ENCODE results near the gene RNU1-2.
"Not testable (repeated sequence)": the region's sequence is repeated elsewhere in the genome, so short reads cannot be mapped to it uniquely, and the experiment has no call there.

DNA sequence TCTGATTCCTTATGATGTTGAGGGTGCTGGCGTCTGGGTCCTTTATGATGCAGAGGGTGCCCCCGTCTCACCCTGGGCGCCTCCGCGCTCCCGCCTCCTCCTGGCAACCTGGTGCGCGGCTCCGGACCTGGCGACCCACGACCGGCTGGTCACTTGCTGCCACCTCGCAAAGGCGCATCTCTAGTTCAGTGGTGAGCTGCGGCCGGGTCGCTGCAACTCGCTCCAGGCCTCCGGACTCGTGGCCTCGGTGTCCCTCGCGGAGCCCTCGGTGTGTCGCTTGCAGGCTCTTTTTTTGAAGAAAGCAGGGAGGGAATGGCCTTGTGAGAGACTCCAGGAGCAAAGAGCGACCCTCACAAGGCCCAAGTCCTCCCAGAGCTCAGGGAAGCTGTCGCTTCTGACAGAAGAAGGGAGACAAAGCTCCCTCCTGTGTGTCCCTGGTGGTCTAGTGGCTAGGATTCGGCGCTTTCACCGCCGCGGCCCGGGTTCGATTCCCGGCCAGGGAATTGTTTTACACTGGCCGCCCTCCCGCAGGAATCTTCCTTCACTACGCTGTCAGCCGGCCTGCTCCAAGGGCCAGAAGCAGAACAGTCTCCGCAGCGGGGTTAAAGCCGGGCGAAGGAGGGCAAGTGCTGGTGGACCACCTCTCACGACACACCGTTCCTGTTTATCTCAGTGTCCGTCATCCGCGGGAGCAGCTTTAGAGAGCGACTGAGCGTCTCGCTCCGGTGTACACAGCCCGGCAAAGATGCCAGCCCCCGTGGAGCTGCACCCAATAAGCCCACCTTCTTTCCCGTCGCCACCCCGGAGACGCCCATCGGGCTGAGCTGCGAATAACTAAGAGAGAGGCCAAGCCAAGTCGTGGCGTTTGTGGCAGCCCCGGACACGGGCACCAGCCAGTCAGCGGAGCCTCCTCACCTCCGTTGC is 23.4 kb upstream of the RNU1-2 start:
- TF ChIP-seq, protein P1, sequence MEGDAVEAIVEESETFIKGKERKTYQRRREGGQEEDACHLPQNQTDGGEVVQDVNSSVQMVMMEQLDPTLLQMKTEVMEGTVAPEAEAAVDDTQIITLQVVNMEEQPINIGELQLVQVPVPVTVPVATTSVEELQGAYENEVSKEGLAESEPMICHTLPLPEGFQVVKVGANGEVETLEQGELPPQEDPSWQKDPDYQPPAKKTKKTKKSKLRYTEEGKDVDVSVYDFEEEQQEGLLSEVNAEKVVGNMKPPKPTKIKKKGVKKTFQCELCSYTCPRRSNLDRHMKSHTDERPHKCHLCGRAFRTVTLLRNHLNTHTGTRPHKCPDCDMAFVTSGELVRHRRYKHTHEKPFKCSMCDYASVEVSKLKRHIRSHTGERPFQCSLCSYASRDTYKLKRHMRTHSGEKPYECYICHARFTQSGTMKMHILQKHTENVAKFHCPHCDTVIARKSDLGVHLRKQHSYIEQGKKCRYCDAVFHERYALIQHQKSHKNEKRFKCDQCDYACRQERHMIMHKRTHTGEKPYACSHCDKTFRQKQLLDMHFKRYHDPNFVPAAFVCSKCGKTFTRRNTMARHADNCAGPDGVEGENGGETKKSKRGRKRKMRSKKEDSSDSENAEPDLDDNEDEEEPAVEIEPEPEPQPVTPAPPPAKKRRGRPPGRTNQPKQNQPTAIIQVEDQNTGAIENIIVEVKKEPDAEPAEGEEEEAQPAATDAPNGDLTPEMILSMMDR (IDR thresholded peaks at IDR 0.05), result not testable (repeated sequence)
- TF ChIP-seq POLR2A (IDR thresholded peaks at IDR 0.05), result not testable (repeated sequence)
